Measurements from ENCODE around the gene IQCK. TPM values are rescaled to one million over a fixed set of nuclear protein-coding genes. Genes with fewer than 3 reads are reported as not detected.

The IQCK gene
- total and polyA plus RNA-seq, 12 donors = 8.2 to 35.2 (median 14.9) TPM

DNA sequence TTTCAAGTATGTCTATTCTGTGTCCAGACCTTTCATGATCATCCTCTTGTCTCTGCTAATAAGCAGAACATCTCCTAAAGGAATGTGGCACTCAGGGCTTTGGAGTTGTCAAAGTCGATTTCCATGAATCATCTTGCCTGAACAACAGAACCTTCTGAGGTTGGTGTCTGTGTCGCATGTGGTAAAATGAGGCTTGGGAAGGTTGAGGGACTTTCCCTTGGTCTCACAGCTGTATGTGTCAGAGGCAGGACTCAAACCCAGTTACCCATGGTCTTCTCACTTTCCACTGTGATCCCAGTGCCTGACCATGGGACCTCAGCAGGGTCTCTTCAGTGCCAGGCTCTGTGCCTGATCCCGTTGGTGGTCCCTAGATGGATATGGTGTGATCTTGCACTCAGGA, 170.8 kb downstream of the IQCK start:
- WGBS, 4 donors = 62 to 76% (median 67%) methylated on average over 2 to 3 of the region's 3 CpGs
- Histone ChIP-seq H3K9me3 (replicated peaks in 1 of 3) (no peaks in the 10 kb centered on the region), H3K27ac (no peak overlapping the region), H3K4me1 (replicated peaks in 1 of 2) (peaks cover 5 to 11% of the 10 kb centered on the region in 2 donors), H3K36me3 (replicated peaks in 1 of 2) (no peaks in the 10 kb centered on the region), H3K27me3 (no peaks in the 10 kb centered on the region), H3K4me3 (no peak overlapping the region)
- DNase-seq = no peak
- TF ChIP-seq CTCF (IDR thresholded peaks at IDR 0.05) (no peak), POLR2A (IDR thresholded peaks at IDR 0.05) (no peak)
- intact Hi-C loops (cut with DNase I) = loop anchor here (5.0 kb wide), 1 partner anchor 287 kb away; no protein-coding TSS in a partner anchor

DNA sequence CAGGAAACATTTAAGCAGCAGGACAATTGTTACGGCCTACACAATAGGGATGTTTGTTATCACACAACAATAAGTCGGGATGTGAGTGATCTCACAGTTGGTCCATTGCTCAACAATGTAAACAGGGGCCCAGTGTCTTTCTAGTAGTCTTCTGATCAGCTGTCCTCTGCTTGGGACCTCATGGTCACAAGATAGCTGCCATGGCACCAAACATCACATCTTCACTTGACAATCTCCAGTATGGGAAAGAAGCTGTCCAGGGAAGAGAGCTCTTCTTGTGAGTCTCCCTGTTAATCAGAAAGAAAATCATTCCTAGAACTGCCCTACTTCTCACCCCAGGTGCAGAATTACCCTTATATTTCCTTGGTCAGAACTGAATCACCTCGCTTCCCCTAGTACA, 172.8 kb downstream of the IQCK start:
- no peak overlapping the region for H3K4me3 ChIP-seq
- peaks cover 0 to 2% of the 10 kb centered on the region in 2 donors for H3K4me1 ChIP-seq (replicated peaks in 1 of 2)
- H3K27me3 ChIP-seq = no peaks in the 10 kb centered on the region
- intact Hi-C loops (cut with DNase I) = no loop called here
- WGBS, 4 donors = 91 to 96% (median 95%) methylated on average over 3 of the region's 3 CpGs
- no peaks in the 10 kb centered on the region for H3K9me3 ChIP-seq (replicated peaks in 1 of 3)
- no peak for DNase-seq
- no peak for TF ChIP-seq POLR2A (IDR thresholded peaks at IDR 0.05)
- no peak for TF ChIP-seq CTCF (IDR thresholded peaks at IDR 0.05)
- no peaks in the 10 kb centered on the region for H3K36me3 ChIP-seq (replicated peaks in 1 of 2)
- H3K27ac ChIP-seq = no peak overlapping the region

- H3K36me3 ChIP-seq (replicated peaks in 1 of 2) = no peaks in the 10 kb centered on the region
- no peak for DNase-seq
- H3K9me3 ChIP-seq (replicated peaks in 1 of 3) = no peaks in the 10 kb centered on the region
- H3K27ac ChIP-seq = no peak overlapping the region
- 86 to 93% (median 90%) methylated on average over 12 of the region's 12 CpGs for WGBS, 4 donors
- H3K4me1 ChIP-seq (replicated peaks in 1 of 2) = no peaks in the 10 kb centered on the region
- intact Hi-C loops (cut with DNase I) = no loop called here
- H3K4me3 ChIP-seq = no peak overlapping the region
- no peaks in the 10 kb centered on the region for H3K27me3 ChIP-seq
- TF ChIP-seq CTCF (IDR thresholded peaks at IDR 0.05) = no peak
- TF ChIP-seq POLR2A (IDR thresholded peaks at IDR 0.05) = no peak
Measured at GRCh38 chr16:19892902-19893301, 174.8 kb downstream of the IQCK start.

- no peak for TF ChIP-seq POLR2A (IDR thresholded peaks at IDR 0.05)
- TF ChIP-seq CTCF (IDR thresholded peaks at IDR 0.05) = no peak
- 79 to 88% (median 83%) methylated on average over 7 of the region's 7 CpGs for WGBS, 4 donors
- intact Hi-C loops (cut with DNase I) = no loop called here
- H3K4me1 ChIP-seq (replicated peaks in 1 of 2) = no peaks in the 10 kb centered on the region
- no peaks in the 10 kb centered on the region for H3K27me3 ChIP-seq
- no peaks in the 10 kb centered on the region for H3K36me3 ChIP-seq (replicated peaks in 1 of 2)
- H3K27ac ChIP-seq = no peak overlapping the region
- no peak for DNase-seq
- no peaks in the 10 kb centered on the region for H3K9me3 ChIP-seq (replicated peaks in 1 of 3)
- H3K4me3 ChIP-seq = no peak overlapping the region
Measured at GRCh38 chr16:19894586-19894985, 176.5 kb downstream of the IQCK start.
